IPS-20b (cell line): ENCODE results near the gene CPA4.
"Not testable (repeated sequence)": the region's sequence is repeated elsewhere in the genome, so short reads cannot be mapped to it uniquely, and the experiment has no call there.

Experiments used
- H3K27ac ChIP-seq: one replicate; pipeline ENCODE4 v1.5.1; 2013; ENCODE audit warnings: low read length
- H3K27me3 ChIP-seq: 2 replicates; pipeline ENCODE4 v1.6.1; 2013; ENCODE audit warnings: mild to moderate bottlenecking, low read length, inconsistent platforms; ENCODE audit not compliant: insufficient read depth
- H3K36me3 ChIP-seq: 2 replicates; pipeline ENCODE4 v1.6.1; 2013; ENCODE audit warnings: low read depth, mild to moderate bottlenecking, inconsistent platforms, low read length, moderate library complexity; ENCODE audit not compliant: insufficient read depth
- H3K4me1 ChIP-seq: 2 replicates; pipeline ENCODE4 v1.6.1; 2013; ENCODE audit warnings: mild to moderate bottlenecking, control low read depth, inconsistent platforms, low read length, moderate library complexity; ENCODE audit not compliant: insufficient read depth
- H3K4me3 ChIP-seq: 2 replicates; pipeline ENCODE4 v1.5.1; 2013; ENCODE audit warnings: mild to moderate bottlenecking, low read length, inconsistent platforms
- H3K9ac ChIP-seq: 2 replicates; pipeline ENCODE4 v1.6.1; 2013; ENCODE audit warnings: low read depth, mild to moderate bottlenecking, inconsistent platforms, low read length, moderate library complexity
- H3K9me3 ChIP-seq: 2 replicates; pipeline ENCODE4 v1.6.1; 2013; ENCODE audit warnings: mild to moderate bottlenecking, low read depth, low read length, inconsistent platforms; ENCODE audit not compliant: insufficient read depth

The CPA4 gene

GRCh38 chr7:130292682-130293257, at the start of gene CPA4:
Gene CPA4 (plus strand): TSS chr7:130293161. CDS start chr7:130293181, 20 bp downstream.
- no peaks in the 10 kb centered on the region for H3K27me3 ChIP-seq
- no peak within 1 kb of the TSS for H3K9ac ChIP-seq
- H3K36me3 ChIP-seq = no peaks in the 10 kb centered on the region
- no peak within 1 kb of the TSS for H3K4me3 ChIP-seq
- no peaks in the 10 kb centered on the region for H3K4me1 ChIP-seq
- H3K9me3 ChIP-seq = no peaks in the 10 kb centered on the region
- no peak within 1 kb of the TSS for H3K27ac ChIP-seq

GRCh38 chr7:130243486-130243885, 49.5 kb upstream of the CPA4 start:
- H3K4me1 ChIP-seq, H3K9ac ChIP-seq, H3K9me3 ChIP-seq, H3K27ac ChIP-seq, H3K4me3 ChIP-seq, H3K27me3 ChIP-seq, H3K36me3 ChIP-seq: not testable (repeated sequence)

- H3K4me1 ChIP-seq, H3K36me3 ChIP-seq, H3K9ac ChIP-seq, H3K27me3 ChIP-seq, H3K4me3 ChIP-seq, H3K27ac ChIP-seq, H3K9me3 ChIP-seq: not testable (repeated sequence)
These were observed 46.5 kb upstream of the CPA4 start for GRCh38 chr7:130246491-130246890.

- H3K9ac ChIP-seq, H3K27ac ChIP-seq, H3K27me3 ChIP-seq, H3K36me3 ChIP-seq, H3K9me3 ChIP-seq, H3K4me3 ChIP-seq, H3K4me1 ChIP-seq: not testable (repeated sequence)
These were observed 44.1 kb upstream of the CPA4 start for GRCh38 chr7:130248842-130249241.

- H3K36me3 ChIP-seq, H3K27me3 ChIP-seq, H3K9ac ChIP-seq, H3K4me1 ChIP-seq, H3K4me3 ChIP-seq, H3K9me3 ChIP-seq, H3K27ac ChIP-seq: not testable (repeated sequence)
These were observed 43.3 kb upstream of the CPA4 start for GRCh38 chr7:130249626-130250025.

GRCh38 chr7:130254555-130254954, 38.4 kb upstream of the CPA4 start:
- Histone ChIP-seq H3K9ac (no peak overlapping the region), H3K27ac (no peak overlapping the region), H3K27me3 (no peaks in the 10 kb centered on the region), H3K4me3 (no peak overlapping the region), H3K9me3 (peaks cover 15% of the 10 kb centered on the region; the same call in 1 of the 2 replicates), H3K36me3 (no peaks in the 10 kb centered on the region), H3K4me1 (peaks cover 8% of the 10 kb centered on the region; the same call in 1 of the 2 replicates)

- H3K36me3 ChIP-seq = no peaks in the 10 kb centered on the region
- peak overlapping the region; percentile 7; the same call in 1 of the 2 replicates for H3K9ac ChIP-seq
- no peak overlapping the region for H3K4me3 ChIP-seq
- H3K9me3 ChIP-seq = peaks cover 15% of the 10 kb centered on the region; the same call in 1 of the 2 replicates
- H3K27me3 ChIP-seq = no peaks in the 10 kb centered on the region
- no peak overlapping the region for H3K27ac ChIP-seq
- H3K4me1 ChIP-seq = peaks cover 19% of the 10 kb centered on the region
These were observed 36.3 kb upstream of the CPA4 start for GRCh38 chr7:130256704-130257103.

- Histone ChIP-seq H3K27ac (no peak overlapping the region), H3K9ac (no peak overlapping the region), H3K36me3 (no peaks in the 10 kb centered on the region), H3K9me3 (peaks cover 15% of the 10 kb centered on the region; the same call in 1 of the 2 replicates), H3K27me3 (no peaks in the 10 kb centered on the region), H3K4me1 (peaks cover 19% of the 10 kb centered on the region), H3K4me3 (no peak overlapping the region)
These were observed 34.4 kb upstream of the CPA4 start for GRCh38 chr7:130258494-130259078.

GRCh38 chr7:130262448-130262847, 30.5 kb upstream of the CPA4 start:
- H3K36me3 ChIP-seq = no peaks in the 10 kb centered on the region
- H3K9me3 ChIP-seq = peaks cover 15% of the 10 kb centered on the region; the same call in 1 of the 2 replicates
- no peak overlapping the region for H3K9ac ChIP-seq
- no peak overlapping the region for H3K4me3 ChIP-seq
- peaks cover 14% of the 10 kb centered on the region for H3K4me1 ChIP-seq
- H3K27ac ChIP-seq = no peak overlapping the region
- H3K27me3 ChIP-seq = no peaks in the 10 kb centered on the region

GRCh38 chr7:130263130-130263529, 29.8 kb upstream of the CPA4 start:
- Histone ChIP-seq H3K27me3 (no peaks in the 10 kb centered on the region), H3K27ac (no peak overlapping the region), H3K9ac (no peak overlapping the region), H3K9me3 (peaks cover 10% of the 10 kb centered on the region; the same call in 1 of the 2 replicates), H3K4me3 (no peak overlapping the region), H3K36me3 (no peaks in the 10 kb centered on the region), H3K4me1 (peaks cover 14% of the 10 kb centered on the region)

- Histone ChIP-seq H3K4me3 (no peak within 1 kb of the TSS), H3K4me1 (peaks cover 6% of the 10 kb centered on the region), H3K9ac (no peak within 1 kb of the TSS), H3K36me3 (no peaks in the 10 kb centered on the region), H3K27me3 (no peaks in the 10 kb centered on the region), H3K27ac (no peak within 1 kb of the TSS), H3K9me3 (no peaks in the 10 kb centered on the region)
These were observed 26.6 kb upstream of the CPA4 start, which contains the start of gene CPA2 for GRCh38 chr7:130266258-130266960. Gene CPA2 (plus strand): TSS chr7:130266863. CDS start chr7:130266882, 19 bp downstream.

- H3K4me1 ChIP-seq = peaks cover 8% of the 10 kb centered on the region; the same call in 1 of the 2 replicates
- no peak overlapping the region for H3K9ac ChIP-seq
- H3K36me3 ChIP-seq = no peaks in the 10 kb centered on the region
- no peaks in the 10 kb centered on the region for H3K27me3 ChIP-seq
- no peak overlapping the region for H3K4me3 ChIP-seq
- H3K9me3 ChIP-seq = no peaks in the 10 kb centered on the region
- H3K27ac ChIP-seq = no peak overlapping the region
These were observed 26.0 kb upstream of the CPA4 start for GRCh38 chr7:130266961-130267321.
